RPMI8226 (cell line): ENCODE data around the gene IGF2R.
"Not testable (repeated sequence)": the region's sequence is repeated elsewhere in the genome, so short reads cannot be mapped to it uniquely, and the experiment has no call there.

Source experiments
- DNase-seq: peaks from one replicate; pipeline ENCODE4 v3.0.0-alpha.2; 2015

IGF2R gene

DNA sequence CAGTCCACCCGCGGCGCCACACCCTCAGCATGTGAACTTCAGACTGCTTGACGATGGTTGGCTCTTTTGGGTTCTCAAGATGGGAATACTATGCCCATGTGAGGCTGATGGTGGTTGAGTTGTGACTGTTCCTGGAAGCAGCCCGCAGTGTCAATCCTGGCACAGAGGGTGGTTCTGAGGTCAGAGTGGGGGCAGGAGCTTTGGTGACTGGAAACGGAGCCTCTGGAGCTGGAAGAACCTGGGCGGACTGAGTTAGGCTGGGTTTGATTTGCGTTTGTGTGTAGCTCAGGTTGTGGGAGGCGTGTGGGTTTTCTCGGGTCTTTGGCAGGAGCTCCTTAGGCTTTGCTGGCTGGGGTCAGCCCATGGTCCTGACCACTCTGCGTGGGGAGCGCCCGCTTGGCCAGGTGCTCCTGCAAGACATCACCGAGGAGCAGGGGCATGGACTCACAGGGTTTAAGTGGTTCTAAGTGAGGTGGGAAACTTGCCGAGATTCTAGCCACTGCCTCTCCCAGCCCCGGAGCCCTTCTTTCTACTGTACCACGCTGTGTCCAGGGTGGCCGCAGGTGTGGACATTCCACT is 115.4 kb downstream of the IGF2R start:
- DNase-seq, result no peak

GRCh38 chr6:160085226-160085625 is 116.3 kb downstream of the IGF2R start:
- no peak for DNase-seq

- no peak for DNase-seq
These were observed 117.0 kb downstream of the IGF2R start for GRCh38 chr6:160085713-160086505.

GRCh38 chr6:160086754-160087153 is 117.9 kb downstream of the IGF2R start:
- no peak for DNase-seq

GRCh38 chr6:160088069-160088783 is 119.3 kb downstream of the IGF2R start:
- no peak for DNase-seq

DNA sequence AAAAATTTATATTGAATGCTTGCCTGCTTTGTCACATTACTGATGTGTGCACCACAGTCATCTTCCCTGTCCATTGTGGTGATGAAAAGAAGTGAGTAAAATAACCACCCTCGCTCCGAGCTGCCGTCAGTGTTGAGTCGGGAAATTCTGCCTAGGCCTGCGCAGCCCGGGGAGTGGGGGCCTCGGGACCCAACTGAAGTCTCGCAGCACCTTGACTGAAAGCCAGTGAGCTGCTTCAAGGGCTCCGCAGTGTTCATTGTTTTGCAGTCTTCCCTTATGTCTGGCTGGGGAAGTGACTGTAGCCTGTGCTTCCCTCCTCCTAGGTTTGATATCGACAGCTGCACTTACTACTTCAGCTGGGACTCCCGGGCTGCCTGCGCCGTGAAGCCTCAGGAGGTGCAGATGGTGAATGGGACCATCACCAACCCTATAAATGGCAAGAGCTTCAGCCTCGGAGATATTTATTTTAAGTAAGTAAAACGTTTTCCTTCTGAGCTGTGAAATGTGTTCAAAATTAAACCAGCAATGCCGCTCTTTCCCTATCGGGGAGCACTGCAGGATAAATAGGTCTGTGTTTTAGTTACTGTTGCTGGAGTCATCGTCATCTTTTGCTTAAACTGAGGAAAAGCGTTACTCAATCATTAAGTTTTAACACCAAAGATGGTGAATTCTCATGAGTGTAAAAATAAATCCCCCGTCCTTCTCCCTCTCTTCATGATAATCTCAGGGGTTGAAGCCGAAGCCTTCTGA is 120.1 kb downstream of the IGF2R start:
- DNase-seq, result no peak

GRCh38 chr6:160089534-160089897 is 120.6 kb downstream of the IGF2R start:
- no peak for DNase-seq

DNA sequence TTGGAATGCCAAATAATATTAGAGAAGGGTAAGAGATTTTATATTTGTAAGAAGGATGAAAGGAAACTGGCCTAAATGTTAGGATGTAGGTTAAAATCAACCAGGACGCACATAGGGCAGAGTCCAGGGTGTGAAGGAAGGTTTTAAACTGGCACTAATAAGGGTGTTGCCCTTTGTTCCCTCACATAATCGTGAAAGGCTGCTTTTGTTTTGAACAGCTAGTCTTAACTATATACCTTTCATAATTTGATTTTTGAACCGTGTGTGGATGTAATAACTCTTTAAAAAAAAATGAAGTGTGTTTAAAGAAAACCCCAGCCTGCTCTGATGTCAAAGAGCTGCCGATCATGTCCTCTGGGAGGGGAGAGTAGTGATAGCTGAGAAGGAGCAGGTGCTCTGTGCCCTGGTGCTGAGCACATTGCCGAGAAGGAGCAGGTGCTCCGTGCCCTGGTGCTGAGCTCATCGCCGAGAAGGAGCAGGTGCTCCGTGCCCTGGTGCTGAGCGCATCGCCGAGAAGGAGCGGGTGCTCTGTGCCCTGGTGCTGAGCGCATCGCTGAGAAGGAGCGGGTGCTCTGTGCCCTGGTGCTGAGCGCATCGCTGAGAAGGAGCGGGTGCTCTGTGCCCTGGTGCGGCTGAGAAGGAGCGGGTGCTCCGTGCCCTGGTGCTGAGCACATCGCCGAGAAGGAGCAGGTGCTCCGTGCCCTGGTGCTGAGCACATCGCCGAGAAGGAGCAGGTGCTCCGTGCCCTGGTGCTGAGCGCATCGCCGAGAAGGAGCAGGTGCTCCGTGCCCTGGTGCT is 121.8 kb downstream of the IGF2R start:
- not testable (repeated sequence) for DNase-seq

DNA sequence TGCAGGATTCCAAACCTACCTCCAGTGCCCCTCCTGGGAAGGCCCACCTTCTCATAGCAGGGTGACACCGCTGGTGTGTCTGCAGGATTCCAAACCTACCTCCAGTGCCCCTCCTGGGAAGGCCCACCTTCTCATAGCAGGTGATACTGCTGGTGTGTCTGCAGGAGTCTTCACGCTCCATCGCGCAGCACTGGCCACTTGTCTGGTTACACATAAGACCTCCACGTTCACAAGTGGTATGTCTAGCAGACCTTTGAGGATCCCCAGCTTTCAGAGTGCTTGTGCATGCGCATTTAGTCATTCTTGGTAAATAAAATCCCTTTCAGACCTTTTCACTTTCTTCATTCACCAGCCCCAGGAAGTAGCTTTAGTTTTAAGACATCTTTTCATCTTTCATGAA is 123.3 kb downstream of the IGF2R start:
- not testable (repeated sequence) for DNase-seq

DNA sequence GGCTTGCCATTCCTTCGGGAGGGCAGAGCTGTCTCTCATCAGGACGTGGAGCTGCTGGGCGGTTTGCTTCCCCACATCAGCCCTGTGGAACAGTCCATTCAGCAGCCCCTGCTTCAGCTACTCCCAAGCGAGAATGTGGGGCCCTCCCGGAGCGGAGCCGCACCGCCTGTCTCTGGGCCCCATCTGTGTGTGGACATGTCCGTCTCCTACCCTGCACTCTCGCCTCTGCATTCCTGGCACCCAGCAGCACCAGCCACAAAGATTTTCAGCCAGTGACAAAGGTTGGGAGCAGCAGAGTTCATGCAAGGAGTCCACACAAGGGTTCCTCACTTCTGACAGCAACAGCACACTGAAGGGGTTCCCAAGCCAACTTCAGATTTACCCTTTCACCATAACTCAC is 123.7 kb downstream of the IGF2R start:
- no peak for DNase-seq

DNA sequence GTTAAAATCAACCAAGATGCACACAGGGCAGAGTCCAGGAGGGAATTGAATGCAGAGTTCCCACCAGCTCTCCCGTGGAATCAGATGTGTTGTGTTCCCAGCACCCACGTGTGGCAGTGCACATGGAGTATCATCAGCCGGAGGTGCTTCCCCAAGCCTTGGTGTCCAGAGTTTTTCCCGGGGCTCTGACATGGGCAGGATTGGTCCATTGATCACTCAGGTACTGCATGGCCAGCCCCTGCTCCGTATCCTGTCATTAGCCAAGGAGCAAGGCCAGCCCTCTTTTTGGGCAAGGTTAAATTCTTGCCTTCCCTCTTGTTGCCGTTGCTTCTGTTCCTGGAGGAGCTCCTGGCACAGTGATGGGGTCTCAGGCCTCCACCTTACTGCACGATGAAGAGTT is 124.2 kb downstream of the IGF2R start:
- DNase-seq, result no peak

DNA sequence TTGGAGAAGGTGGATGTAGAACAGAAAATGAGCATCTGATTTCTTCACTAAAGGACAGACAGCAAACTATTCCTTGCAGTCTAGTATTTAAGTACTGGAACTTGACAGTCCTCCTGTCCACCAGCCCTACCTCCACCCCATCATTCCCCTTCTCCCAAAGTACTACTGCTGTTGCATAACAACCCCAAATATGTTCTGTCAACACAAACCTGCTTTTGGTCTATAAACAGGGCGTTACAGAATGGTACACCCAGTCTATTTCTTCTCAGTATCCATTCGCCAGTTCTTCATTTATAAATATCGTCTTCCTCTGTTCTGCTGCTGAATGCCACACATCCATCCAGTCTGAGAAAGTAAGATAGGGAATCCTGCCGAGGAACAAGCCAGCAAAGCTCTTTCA is 125.1 kb downstream of the IGF2R start:
- DNase-seq, result no peak

DNA sequence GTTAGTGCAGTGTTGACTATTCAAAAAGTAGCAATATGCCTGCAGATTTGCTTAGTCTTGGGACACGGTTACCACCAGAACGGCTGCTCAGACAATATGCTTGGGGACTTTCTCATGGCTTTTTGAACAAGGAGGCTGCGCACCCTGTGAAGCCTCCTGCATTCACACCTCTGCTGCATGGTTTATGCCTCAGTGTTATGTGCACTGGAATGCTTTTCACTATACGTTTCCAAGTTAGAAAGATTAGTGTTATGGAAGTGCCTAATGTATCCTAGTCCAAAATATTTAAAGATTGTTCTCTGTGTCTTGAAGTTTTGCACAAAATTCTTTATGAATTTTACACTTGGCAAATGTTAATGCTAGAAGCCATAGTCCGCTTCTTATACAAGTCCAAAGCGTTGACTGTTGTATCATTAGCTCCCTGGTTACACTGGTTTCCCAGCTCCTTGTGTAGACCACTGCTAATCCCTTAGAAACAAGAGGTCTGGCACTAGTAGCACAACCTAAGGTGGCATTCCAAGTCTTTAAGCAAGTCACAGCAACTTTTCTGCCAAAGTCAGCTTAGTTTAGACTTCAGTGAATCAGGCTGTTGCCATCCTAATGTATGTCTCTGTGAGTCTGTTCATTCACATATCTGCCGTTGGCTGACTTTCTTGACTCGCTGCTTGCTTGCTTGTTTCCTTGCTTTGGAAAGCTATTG is 126.4 kb downstream of the IGF2R start:
- DNase-seq, result no peak

GRCh38 chr6:160101277-160102205 is 132.7 kb downstream of the IGF2R start:
- no peak for DNase-seq

- no peak for DNase-seq
These were observed 133.5 kb downstream of the IGF2R start for GRCh38 chr6:160102399-160102798.

DNA sequence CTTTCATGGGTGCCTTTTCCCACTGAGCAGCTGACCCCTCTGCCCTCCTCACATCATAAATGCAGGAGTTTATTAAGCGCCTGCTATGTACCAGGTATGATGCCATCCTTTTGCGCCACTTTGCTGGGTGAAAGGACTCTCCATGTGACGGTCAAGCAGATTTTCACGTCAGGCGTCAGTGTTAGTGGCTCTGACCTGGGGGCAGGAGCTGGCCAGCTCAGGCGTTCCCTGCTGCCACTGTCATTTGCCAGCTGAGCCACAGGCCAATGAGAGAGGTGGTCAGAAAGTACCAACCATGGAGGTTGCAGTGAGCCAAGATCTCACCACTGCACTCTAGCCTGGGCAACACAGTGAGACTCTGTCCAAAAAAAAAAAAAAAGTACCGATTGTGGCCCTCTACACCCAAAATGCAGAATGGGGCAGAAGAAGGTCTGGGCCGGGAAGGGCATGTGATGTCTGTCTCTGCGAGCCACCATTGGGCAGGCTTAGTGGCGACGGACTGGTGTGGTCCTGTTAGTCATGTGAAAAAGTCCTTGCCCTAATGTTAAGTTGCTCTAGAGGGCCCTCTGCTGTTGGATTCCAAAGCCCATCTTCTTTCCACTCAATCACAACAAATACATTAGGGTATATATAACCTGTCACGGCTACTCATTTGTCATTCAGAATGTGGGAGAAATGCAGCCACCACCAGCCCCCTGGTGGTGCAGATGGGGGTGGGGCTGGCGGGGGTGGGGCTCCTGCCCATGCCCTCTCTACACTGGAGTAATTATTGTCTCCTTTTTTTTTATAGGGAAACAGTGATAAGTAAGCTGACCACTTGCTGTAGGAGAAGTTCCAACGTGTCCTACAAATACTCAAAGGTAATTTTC is 134.3 kb downstream of the IGF2R start:
- DNase-seq, result no peak

GRCh38 chr6:160103825-160104100 is 134.9 kb downstream of the IGF2R start:
- DNase-seq, result no peak

- DNase-seq, result no peak
These were observed 136.1 kb downstream of the IGF2R start for GRCh38 chr6:160104821-160105517.

DNA sequence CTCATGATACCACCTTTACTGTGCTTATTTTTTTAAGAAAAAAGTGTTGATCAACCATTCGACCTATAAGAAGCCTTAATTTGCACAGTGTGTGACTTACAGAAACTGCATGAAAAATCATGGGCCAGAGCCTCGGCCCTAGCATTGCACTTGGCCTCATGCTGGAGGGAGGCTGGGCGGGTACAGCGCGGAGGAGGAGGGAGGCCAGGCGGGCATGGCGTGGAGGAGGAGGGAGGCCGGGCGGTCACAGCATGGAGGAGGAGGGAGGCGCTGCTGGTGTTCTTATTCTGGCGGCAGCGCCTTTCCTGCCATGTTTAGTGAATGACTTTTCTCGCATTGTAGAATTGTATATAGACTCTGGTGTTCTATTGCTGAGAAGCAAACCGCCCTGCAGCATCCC is 137.1 kb downstream of the IGF2R start:
- no peak for DNase-seq
